IPS-11a (cell line): ENCODE results near the gene APOB.

ENCODE experiments used
- H3K4me3 ChIP-seq: one replicate; pipeline ENCODE4 v1.5.1; 2013; ENCODE audit warnings: low read depth, low read length, control low read depth

The APOB gene

DNA sequence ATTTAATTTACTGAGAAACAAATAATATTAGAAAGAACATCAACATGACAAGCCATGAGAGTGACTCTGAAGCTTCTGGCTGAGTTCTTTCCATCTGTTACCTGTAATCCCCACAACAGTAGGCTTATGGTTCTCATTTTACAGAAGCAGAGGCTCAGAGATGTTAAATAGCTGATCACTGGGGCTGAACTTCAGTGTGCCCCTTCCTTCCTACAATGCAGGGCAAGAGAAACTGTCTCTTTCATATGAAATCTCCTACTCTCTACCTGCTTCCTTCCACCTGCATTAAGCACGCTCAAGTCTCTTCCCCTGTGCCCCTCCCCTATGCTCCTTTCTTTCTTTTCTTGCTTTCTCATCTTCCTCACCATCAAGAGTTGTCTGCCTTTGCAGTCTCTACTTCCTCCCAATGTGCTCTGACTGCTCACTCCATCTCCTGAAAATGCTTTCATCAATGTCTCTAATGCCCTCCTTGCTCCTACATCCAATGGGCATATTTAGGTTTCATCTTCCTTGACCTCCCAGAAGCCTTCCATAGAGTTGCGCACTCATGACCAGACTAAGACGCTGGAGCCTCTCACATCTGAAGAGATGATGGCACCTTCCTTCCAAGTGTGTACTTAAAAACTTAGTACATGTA, 23.7 kb downstream of the APOB start:
- no peak overlapping the region for H3K4me3 ChIP-seq

DNA sequence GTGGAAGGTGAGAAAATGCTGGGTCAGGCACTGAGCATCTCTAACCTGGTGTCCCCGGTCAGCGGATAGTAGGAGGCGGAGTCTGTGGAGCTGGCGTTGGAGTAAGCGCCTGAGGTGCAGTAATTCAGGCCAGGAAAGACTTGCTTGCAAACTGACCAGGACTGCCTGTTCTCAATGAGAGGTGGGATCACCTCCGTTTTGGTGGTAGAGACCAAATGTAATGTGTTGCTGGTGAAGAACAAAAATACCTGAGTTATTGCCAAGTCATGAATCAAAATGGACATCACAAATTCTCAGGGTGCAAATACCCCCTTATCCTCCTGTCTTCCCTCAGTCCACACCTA, 24.2 kb downstream of the APOB start:
- H3K4me3 ChIP-seq = no peak overlapping the region

- no peak overlapping the region for H3K4me3 ChIP-seq
These were observed 24.7 kb downstream of the APOB start for GRCh38 chr2:21019000-21019677.

DNA sequence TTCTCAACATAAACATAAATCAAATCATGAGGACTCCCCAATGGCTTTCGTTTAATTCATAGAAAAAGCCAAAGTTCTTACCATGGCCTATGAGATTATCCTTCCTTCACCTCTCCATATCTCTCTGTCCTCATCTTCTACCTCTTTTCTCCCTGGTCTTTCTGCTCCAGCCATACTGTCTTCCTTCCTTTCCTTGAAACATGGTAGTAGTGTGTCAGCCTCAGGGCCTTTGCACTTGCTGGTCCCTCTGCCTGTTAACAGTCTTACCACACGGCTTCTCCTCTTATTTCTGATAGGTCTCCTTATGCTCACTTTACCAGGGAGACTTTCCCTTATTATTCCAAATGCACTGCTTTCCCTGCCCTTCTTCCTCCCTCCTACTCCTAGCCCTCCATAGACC, 25.6 kb downstream of the APOB start:
- H3K4me3 ChIP-seq = no peak overlapping the region

DNA sequence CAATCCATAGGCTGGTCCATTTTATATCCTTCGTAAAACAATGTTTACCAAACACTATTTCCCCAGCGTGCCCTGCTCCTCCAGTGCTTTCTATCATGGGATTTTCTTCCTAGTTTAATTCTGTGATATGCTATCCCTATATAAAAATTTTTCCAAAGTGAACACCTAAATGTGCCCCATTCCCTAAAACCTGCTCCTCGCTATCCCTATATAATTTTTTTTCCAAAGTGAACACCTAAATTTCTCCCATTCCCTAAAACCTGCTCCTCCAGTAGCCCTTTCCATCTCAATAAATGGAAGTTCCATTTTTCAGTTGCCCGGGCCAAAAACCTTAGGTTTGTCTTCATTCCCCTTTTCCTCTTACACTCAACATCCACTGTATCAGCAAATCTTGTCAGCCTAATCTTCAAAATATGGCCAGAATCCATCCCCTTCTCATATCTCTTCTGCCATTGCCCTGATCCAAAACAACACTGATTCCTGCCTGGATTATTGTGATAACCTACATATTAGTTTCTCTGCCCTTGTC, 26.1 kb downstream of the APOB start:
- H3K4me3 ChIP-seq = no peak overlapping the region

- no peak overlapping the region for H3K4me3 ChIP-seq
These were observed 28.6 kb downstream of the APOB start for GRCh38 chr2:21015281-21015645.

DNA sequence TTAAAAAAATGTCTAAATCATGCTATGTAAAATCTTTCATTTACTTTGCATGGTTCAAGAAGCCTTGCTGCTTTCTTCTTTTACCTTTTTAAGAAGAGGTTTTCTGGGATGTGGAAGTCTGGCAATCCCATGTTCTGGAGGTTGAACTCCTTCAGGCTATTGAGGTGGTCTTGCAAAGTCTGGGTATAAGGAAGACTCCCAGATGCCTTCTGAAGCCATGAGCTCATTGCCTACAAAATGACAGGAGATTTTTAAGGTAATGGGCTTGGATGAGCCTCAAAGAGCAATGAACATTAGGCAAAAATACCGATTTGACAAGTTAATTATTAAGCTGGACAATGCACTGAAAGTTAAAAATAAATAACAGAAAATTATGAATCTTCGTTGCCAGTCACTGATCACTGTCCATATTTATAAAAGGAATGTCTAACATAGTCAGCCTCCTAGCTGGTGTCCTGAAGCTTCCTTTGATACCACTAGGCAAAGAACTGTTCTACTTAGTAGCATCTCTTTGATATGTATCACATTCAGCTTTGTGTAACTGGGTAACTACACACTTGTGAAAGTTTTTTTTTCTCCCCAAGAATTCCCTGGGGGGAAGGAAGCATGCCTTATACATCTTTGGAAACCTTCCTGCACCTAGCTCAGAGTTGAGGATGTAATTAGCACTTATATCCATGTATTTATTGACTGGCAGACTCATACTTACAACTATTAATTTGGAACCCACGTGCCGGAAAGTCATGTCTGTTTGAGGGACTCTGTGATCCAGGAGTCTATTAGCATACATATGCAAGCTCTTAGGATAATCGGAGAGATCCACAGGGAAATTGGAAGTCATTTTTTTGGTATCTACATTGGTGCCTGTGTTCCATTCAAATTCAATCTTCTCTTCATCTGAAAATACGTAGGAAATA, 29.3 kb downstream of the APOB start:
- H3K4me3 ChIP-seq = no peak overlapping the region

DNA sequence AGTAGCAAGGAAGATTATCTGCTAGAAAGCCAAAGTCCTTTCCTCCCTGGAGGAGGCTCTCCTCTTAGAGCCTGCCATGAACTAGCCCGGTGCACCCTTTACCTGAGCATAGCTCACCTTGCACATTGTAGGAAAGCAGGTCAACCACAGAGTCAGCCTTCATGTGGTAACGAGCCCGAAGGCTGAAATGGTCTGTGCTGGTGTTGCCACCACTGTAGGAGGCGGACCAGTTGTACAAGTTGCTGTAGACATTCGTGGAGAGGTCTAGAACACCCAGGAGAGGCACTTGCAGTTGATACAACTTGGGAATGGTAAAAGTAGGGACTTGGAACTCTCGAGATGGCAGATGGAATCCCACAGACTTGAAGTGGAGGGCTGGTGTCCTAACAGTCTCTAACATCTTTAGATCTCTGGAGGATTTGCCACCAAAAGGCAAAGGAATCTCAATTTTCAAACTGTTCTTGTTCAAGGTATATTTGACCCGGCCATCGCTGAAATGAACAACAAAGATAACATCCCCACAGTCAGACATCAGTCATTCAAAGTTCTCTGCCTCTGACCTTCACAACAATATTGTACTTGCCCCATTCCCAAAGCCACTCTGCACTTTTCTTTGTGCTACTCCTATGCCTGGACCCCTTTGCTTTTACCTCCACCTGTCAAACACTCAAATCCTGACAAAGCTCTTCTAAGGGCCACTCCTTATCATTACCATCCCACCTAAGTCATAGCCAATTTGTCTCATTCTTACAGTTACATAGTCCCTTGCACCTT, 30.6 kb downstream of the APOB start:
- no peak overlapping the region for H3K4me3 ChIP-seq

DNA sequence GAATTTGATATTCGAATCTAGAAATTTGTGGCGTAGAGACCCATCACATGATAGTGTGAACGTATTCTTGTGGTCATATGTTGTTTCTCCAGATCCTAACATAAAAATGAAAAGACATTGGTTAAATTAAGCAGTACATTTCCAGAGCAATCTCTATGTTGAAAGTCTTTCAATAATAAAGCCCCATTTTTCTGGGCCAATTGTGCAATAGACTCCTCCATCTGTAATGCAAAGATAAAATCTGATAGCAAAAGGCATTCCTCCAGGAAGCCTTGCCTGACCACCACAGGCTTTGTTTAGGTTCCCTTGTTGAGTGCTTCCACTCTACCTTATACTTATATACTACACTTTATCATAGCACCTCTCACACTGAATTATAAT, 31.3 kb downstream of the APOB start:
- no peak overlapping the region for H3K4me3 ChIP-seq

GRCh38 chr2:21011876-21012556, 31.9 kb downstream of the APOB start:
- H3K4me3 ChIP-seq = no peak overlapping the region

- H3K4me3 ChIP-seq = no peak overlapping the region
These were observed 32.4 kb downstream of the APOB start for GRCh38 chr2:21011453-21011852.

DNA sequence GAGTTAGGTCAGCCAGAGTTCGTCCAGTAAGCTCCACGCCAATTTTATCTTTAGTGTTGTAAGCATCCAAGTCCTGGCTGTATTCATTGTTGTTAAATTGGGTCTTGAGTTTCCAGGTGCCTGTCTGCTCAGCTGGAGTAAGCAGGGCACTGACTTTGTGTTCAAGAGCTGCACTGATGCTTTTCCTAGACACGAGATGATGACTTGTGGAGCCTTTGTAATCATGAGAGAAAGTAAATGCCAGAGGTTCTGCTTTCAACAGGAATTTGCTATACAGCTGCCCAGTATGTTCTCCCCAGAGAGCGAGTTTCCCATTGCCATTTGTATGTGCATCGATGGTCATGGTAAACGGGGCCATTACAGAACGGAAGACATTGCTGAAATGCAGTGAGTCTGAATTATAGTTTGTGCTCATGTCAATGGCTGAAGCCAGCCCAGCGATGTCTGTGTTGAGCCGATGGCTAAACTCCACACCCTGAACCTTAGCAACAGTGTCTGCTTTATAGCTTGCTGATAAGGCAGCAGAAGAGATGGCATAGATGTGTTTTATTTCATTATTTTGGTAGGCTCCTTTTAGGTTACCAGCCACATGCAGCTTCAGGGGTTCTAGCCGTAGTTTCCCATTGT, 32.9 kb downstream of the APOB start:
- H3K4me3 ChIP-seq = no peak overlapping the region

DNA sequence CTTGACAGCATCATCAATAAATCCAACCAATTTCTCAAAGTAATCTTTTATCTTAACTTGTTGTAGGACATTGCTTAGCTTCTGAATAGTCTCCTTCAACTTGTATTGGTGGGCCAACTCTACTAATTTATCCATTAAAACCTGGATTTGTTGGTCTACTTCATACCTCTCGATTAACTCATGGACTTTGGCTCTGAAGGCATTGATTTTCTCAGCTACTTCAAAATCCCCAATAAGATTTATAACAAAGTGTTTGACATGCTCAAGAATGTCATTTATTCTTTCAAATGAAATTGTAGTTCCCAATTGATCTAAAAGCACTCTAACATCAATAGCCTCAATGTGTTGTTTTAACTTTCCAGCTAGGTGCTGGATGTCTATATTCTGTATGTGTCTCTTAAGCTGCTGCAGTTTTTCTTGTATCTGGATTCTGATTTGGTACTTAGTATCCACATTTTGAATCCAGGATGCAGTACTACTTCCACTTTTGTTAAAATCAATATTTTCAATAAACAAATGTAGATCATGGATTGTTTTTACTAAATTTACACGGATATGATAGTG, 34.1 kb downstream of the APOB start:
- no peak overlapping the region for H3K4me3 ChIP-seq

- no peak overlapping the region for H3K4me3 ChIP-seq
These were observed 34.8 kb downstream of the APOB start for GRCh38 chr2:21008790-21009661.

- H3K4me3 ChIP-seq = no peak overlapping the region
These were observed 35.7 kb downstream of the APOB start for GRCh38 chr2:21008014-21008789.

- no peak overlapping the region for H3K4me3 ChIP-seq
These were observed 36.5 kb downstream of the APOB start for GRCh38 chr2:21007129-21008013.
